ENCODE results near the gene B4GAT1.
"Not testable (repeated sequence)": the region's sequence is repeated elsewhere in the genome, so short reads cannot be mapped to it uniquely, and the experiment has no call there.

The B4GAT1 gene

GRCh38 chr11:66363187-66363601, 15.8 kb upstream of the B4GAT1 start:
- no peak for DNase-seq

DNA sequence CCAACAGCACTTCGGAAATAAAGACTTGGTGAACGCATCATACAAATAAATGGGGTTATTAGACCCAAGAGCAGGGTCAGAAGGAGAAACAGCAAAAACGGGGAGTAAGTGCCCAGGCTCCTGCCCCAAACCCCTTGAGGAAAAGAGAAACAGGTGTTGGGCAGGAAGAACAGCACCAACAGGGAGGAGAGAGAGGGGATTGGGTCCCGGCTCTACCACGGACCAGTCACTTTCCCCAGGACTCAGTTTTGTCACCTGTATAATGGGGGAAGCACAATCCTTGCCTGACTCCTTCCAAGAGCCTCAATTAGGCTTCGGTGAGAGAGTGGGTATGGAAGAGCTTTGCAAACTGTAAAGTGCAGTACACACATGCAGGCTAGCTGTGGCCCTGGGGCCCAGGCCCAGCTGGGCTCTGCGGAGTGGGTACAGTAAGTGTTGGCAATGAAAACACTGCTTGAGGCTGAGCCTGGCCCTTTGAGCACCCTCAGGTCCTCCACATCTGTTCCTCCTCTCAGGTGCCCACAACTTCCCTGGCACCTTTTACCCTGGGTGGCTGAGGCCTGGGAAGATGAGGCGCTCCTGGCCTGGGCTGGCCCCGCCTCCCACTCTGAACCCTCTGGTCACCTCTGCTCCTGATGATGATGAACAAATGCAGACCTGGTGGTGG, 15.2 kb upstream of the B4GAT1 start:
- DNase-seq = no peak

DNA sequence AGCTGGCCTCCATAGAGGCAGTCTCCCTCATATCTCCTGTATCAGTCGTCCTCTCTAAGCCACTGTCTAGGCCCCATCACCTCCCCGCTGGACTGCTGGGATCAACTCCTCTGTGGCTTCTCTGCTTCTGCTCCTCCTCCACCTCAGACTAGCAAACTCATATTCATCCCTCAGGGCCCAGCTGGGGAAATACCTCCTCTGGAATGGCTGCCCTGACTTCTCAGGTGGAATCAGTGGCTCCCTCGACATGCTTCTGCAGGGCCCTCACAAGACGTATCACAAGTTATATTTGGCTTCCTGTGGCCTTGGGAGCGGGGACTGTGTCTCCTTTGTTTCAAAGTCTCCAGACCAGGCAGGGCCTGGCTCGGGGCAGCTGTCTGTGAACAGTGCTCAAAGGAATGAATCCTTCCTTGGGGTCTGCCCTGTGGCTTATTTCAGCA, 14.1 kb upstream of the B4GAT1 start:
- DNase-seq = no peak

GRCh38 chr11:66360406-66361073, 13.1 kb upstream of the B4GAT1 start:
- DNase-seq = no peak

- DNase-seq = no peak
Observed at GRCh38 chr11:66359662-66360087, 12.2 kb upstream of the B4GAT1 start.

DNA sequence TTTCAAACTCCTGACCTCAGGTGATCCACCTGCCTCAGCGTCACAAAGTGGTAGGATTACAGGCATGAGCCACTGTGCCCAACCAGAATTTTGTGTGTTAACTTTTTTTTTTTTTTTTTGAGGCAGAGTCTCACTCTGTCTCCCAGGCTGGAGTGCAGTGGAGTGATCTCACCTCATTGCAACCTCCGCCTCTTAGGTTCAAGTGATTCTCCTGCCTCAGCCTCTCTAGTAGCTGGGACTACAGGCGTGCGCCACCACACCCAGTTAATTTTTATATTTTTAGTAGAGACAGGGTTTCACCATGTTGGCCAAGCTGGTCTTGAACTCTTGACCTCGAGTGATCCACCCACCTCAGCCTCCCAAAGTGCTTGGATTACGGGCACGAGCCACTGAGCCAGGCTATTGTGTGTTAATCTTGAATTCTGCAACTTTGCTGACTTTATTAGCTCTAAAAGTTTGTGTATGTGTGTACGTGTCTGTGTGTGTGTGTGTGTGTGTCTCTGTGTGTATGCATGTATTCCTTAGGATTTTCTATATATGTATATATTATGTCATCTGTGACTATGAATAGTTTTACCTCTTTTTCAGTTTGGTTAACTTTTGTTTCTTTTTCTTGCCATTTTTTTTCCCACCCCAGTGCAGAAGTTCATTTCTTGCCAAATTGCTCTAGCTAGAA, 3.3 kb upstream of the B4GAT1 start:
- DNase-seq = not testable (repeated sequence)

GRCh38 chr11:66349084-66349386, 1.6 kb upstream of the B4GAT1 start:
- DNase-seq = no peak

DNA sequence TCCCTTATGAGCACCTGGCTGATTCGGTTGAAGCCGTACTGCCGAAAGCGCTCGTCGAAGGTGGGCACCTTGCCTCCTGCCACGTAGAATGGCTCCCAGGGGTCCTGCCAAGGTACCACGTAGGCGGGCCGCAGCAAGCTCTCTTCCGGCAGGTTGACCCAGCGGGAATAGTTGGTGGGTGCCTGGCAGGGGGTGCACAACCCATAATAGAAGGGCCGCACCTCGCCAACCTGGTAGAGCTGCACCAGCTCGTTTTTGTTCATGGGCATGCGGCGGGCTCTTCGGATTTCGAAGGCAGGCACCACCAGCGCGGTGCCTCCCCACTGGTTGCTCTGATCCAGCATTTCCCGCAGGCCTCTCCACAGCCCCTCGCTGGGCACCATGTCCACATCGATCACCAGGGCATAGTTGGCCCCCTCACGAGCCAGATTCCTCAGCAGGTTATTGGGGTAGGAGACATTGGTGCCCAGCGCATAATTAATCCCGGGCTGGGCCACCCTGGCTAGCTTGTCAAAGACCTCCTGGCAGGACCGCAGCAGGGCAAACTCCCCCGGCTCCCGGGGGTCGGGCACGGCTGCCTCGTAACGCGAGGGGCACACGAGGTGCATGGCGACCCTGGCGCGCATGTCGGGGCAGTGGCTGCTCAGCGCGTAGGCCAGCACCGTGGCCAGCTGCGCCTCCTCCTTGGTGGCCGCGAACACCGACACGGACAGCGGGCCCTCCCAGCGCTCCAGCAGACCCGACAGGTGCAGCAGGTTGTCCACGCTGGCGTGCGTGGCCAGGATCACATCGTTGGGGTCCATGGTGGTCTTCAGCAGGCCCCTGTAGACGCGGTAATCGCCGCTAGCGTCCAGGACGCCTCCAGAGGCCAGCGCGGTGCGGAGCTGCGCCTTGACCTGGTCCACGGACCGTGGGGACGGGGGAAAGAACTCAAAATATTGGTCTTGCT, 679 bp downstream of the B4GAT1 start:
- DNase-seq = peak in 1 of 14 donors; percentile 63

DNA sequence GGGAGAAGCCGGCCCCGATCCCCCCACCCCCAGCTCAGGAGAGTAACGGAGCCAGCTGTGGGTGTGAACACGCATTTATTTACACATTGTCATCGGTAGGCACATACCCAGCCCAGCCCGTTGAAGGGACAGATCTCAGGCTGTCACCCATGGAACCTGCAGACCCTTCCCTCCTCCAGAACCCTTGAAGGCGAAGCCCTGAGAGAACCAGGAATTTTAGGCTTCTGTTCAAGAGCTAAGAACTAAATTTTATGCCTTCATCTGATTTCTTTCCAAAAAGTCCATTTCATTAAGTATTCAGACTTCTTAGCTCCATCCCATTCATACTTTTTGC, 2.1 kb downstream of the B4GAT1 start:
- DNase-seq = no peak

- peak; percentile 63 to 97 (median 92) for DNase-seq
Observed at GRCh38 chr11:66344550-66345315, 2.7 kb downstream of the B4GAT1 start, which contains the start of gene BRMS1. Gene BRMS1, minus strand, starts transcription at chr11:66345104. Its CDS starts 2,870 bp downstream, at chr11:66342234.

- no peak for DNase-seq
Observed at GRCh38 chr11:66343176-66343575, 4.3 kb downstream of the B4GAT1 start.

DNA sequence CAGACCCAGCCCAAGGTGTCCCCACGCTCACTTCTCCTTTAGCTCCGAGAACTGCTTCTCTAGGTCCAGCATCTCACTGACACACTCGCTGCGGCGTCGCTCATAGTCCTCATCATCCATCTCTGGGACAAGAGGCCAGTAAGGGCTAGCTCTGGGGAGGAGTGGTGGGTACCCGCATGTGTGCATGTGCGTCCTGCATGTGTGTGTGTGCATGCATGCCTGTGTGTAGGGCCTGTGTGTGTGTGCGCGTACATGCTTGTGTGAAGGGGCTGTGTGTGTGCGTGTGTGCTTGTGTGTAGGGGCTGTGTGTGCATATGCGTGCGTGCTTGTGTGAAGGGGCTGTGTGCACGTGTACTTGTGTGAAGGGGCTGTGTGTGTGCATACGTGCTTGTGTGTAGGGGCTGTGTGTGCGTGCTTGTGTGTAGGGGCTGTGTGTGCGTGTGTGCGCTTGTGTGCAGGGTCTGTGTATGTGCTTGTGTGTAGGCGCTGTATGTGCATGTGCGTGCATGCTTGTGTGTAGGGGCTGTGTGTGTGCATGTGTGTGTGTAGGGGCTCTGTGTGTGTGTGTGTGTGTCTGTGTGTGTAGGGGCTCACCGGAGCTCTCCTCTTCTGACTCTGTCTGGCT, 5.8 kb downstream of the B4GAT1 start:
- no peak for DNase-seq

DNA sequence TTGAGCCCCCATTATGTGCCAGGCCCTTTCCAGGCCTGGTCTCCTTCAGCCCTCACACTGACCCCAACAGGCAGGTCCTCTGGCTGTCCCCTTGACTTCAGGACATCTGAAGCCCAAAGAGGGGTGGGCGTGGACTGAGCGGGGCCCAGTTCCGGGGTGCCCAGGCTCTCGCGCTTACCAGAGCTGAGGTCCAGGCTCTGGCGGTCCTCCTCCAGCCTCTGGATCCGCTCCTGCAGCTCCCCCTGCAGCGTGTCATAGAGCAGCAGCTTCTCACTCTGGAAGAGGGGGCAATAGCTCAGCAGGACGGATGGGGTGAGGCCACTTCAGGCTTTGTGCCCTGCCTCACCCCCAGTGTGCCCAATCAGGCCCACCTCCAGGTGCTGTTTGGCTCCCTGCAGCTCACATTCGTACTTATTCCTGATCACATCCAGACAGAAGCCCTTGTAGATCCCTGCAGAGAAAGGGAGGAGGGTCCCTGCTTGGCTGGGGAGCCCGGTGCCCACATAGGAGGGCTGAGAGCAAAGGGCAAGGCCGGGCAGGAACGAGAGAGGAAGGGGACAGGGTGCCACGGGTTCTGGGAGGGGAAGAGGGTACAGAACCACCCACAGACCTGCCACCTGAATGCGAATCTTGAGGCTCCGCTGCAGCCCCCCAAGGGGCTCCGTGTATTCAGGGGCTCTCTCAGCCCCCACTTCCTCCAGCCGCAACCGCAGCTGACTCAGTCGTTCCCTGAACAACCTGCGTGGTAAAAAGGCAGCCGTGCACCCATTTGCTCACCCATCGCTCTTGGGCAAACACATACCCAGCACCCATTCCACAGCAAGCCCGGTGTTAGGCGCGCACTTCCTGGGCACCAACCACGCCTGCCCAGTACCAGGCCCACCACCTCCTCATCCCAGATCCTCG, 6.6 kb downstream of the B4GAT1 start:
- no peak for DNase-seq

DNA sequence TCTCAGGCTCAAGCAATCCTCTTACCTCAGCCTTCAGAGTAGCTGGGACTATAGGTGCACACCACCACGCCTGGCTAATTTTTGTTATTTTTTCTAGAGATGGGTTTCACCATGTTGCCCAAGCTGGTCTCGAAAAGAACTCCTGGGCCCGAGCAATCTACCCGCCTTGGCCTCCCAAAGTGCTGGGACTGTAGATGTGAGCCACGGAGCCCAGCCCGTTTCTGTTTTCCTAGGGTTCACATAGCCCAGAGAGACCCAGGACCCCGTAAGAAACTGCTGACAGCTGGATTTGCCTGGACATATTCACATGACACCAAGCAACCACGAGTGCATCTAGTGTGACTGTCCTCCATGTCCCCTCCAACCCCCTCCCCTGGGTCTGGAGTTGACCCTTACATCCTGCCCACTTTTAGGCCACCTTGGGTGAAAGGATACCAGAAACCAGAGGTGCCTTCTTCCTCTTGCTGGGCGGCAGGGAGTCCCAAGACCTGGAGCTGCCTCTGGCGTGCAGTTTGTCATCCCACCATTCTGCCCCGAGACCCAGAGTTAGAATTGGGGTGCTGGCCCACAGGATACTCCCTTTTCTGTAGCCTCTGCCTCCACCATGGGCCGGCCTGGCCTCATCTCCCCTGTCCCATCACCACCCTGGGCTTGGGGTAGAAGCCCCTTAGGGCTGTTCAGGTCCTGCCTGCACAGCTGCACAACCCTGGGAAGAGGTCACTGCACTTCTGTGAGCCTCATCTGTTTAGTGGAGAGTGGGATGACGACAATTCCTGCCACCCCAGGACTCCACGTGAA, 7.5 kb downstream of the B4GAT1 start:
- DNase-seq = no peak

DNA sequence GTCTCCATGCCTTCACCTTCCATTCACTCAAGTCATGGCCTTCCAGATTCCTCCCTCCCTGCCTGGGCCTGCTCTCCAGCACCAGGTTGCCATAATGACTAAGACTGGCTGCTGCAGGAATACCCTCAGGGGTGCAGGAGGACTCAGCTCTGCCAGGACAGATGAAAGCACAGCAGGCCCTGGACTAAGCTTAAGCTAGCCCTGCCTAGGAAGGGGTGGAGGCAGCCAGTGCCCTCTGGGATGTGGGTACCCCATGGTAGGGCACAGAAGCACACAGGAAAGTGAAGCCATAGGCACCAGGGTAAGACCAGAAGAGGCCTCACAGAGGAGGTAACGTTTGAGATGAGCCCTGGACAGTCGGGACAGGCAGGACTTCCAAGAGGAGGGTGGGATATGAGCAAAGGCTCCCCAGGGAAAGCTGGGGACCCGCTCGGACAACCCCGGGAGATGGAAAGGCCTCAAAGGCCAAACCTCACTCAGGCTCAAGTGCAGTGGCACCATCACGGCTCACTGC, 8.2 kb downstream of the B4GAT1 start:
- DNase-seq = no peak

DNA sequence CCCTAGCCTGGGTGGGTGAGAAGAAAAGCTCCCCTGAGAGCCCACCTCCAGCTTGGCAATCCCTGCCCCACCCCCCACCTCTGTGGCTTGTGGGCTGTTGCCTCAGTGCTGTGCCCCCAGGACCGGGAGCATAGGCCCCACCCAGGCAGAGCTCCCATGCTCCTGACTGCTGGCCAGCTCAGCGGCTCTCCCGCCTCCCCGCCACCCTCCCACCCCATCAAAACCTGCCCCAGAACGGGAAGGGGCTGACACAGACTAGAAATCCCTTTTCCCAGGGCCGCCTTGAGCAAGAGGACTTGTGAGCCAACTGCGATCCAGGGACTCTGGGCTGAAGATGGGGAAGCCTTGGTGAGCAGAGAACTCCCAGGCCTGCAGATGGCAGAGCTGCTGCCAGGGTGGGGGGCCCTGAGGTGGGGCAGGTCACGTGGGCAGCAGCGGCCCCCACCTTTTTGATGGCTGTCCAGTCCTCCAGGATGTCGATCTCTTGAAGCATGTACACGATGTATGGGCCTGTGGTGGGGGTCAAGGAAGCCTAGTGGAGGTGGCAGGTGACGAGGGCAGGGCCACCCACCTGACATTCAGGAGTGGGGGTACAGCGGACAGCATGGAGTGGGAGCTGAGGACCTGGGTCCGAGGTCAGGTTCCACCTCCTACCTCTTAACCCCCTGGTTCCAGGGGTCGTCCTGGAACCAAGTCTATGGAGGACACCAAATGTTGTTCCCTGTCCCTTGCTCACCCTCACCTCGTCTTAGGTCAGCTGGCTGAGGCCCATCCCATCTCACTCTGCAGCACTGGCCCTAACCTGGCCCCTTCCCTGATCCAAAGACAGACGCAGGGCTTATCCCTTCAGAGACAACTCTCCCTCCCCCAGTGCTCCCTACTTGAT, 8.9 kb downstream of the B4GAT1 start:
- DNase-seq = no peak

DNA sequence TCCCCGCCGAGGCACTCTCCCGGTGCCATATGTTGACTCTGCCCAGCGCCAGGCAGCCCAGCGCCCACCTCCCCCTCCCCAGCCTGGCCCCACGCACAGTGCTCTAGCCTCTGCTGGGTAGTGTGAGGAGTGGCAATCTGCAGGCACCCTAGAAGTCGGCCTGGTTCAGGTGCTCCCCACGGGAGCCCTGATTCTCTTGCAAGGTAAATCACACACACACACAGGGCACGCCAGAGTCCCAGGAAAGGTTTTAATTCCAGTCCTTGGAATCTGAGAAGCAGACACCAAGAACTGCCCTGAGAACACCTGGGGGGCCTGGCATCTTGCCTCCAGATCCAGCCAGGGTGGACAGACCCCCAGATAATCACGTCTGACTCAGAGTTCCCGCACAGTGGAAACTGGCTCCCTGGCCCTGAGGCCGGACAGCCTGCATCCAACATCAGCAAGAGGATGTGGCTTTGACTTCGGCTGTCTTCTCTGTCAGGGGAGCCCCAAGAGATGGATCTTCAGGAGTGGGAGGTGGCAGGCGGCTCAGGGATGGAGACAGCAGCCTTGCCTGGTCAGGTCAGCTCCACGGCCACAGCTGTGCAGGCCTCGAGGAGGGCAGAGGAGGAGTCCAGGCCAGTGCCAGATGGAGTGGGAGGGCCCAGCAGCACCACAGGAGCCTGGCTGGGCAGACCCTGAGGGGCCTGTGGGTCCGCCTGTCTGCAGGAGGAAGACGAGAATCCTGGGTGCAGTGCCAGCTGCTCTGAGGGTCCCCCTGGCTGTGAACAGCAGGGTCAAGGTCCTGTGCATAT, 10.1 kb downstream of the B4GAT1 start:
- DNase-seq = no peak
